ENCODE measurements around the gene SHB.

- TF ChIP-seq CTCF (conservative IDR thresholded peaks at IDR 0.05; ENCODE audit: low read depth, low read length) (no peak), EZH2 (IDR thresholded peaks at IDR 0.05; ENCODE audit: borderline replicate concordance, low read depth, low read length, poor library complexity, severe bottlenecking) (no peak)
These were observed 64.0 kb downstream of the SHB start for GRCh38 chr9:38004809-38005560.

All from A673 (cell line).